Measurements from ENCODE around the gene ITIH2. TPM values are rescaled to one million over a fixed set of nuclear protein-coding genes. Genes with fewer than 3 reads are reported as not detected.

The ITIH2 gene
- total and polyA plus RNA-seq, 9 of the 15 experiments (the other 6 are each of a cell fraction or from before 2014, with no cell fraction given), result 0.66 TPM; not detected in 8

DNA sequence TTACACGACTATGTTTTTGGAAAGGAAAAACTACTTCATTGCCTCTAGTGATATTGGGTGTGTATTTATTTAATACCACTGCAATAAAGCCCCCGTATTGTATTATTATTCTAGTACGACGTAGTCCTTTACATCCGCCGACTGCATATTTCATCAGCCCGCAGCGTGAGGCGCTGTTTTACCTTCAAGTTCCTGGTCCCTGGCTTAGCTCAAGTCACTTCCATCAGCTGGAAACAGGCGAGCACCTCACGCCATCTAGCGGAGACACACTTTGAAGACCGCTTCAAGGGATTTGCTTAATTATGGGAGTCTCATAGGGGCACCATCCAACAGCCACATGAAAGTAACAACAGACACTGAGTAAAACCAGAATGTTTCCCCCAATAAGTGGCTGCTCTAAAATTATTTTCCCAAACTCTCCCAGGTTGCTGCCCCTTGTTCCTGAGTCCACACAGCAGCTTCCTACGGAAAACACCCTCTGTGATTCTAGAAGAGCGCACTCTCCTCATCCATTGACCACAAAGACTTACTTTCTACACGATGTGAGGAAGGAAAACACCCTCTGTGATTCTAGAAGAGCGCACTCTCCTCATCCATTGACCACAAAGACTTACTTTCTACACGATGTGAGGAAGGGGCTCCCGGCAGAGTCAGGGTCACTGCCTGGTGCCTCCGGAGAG is 15.7 kb upstream of the ITIH2 start (continued):
- TF ChIP-seq, protein P1, sequence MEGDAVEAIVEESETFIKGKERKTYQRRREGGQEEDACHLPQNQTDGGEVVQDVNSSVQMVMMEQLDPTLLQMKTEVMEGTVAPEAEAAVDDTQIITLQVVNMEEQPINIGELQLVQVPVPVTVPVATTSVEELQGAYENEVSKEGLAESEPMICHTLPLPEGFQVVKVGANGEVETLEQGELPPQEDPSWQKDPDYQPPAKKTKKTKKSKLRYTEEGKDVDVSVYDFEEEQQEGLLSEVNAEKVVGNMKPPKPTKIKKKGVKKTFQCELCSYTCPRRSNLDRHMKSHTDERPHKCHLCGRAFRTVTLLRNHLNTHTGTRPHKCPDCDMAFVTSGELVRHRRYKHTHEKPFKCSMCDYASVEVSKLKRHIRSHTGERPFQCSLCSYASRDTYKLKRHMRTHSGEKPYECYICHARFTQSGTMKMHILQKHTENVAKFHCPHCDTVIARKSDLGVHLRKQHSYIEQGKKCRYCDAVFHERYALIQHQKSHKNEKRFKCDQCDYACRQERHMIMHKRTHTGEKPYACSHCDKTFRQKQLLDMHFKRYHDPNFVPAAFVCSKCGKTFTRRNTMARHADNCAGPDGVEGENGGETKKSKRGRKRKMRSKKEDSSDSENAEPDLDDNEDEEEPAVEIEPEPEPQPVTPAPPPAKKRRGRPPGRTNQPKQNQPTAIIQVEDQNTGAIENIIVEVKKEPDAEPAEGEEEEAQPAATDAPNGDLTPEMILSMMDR (IDR thresholded peaks at IDR 0.05 in 2 of 3, conservative IDR thresholded peaks at IDR 0.05 in 1 of 3; ENCODE audit: insufficient read depth in 2 of 3, low read depth in 1 of 3, low read length in 3 of 3), result peak; percentile 96 to 99 (median 99)
- TF ChIP-seq JUND (IDR thresholded peaks at IDR 0.05; ENCODE audit: borderline replicate concordance, low read depth, low read length) (peak; percentile 32; the same call in 1 of the 2 replicates), JUND (tag; IDR thresholded peaks at IDR 0.05; ENCODE audit: borderline replicate concordance, low read depth, low read length) (no peak), CTBP1 (IDR thresholded peaks at IDR 0.05; ENCODE audit: borderline replicate concordance) (peak; percentile 60), PHF8 (IDR thresholded peaks at IDR 0.05; ENCODE audit: borderline replicate concordance, low read length) (no peak), ZNF175 (CRISPR knock-in tag; IDR thresholded peaks at IDR 0.05; ENCODE audit: low read depth) (no peak), CREM (IDR thresholded peaks at IDR 0.05; ENCODE audit: low read depth) (peak; percentile 45), ZFP36 (IDR thresholded peaks at IDR 0.05; ENCODE audit: low read depth, low read length, partially characterized antibody) (peak; percentile 5), C11orf30 (IDR thresholded peaks at IDR 0.05; ENCODE audit: low read depth) (no peak), RFX5 (IDR thresholded peaks at IDR 0.05; ENCODE audit: low read depth, low read length) (no peak), ELF1 (tag; IDR thresholded peaks at IDR 0.05) (peak; percentile 55), RBFOX2 (IDR thresholded peaks at IDR 0.05; ENCODE audit: low read depth, low read length) (no peak), ADNP (tag; IDR thresholded peaks at IDR 0.05) (no peak), ETV1 (tag; conservative IDR thresholded peaks at IDR 0.05; ENCODE audit: low read depth) (peak; percentile 55), HMGN3 (IDR thresholded peaks at IDR 0.05; ENCODE audit: borderline replicate concordance, extremely low read depth, insufficient read length, low read depth, low read length) (no peak), TBL1XR1 (IDR thresholded peaks at IDR 0.05; ENCODE audit: low read length in 2 of 2) (no peak)
- TF ChIP-seq, protein P2, sequence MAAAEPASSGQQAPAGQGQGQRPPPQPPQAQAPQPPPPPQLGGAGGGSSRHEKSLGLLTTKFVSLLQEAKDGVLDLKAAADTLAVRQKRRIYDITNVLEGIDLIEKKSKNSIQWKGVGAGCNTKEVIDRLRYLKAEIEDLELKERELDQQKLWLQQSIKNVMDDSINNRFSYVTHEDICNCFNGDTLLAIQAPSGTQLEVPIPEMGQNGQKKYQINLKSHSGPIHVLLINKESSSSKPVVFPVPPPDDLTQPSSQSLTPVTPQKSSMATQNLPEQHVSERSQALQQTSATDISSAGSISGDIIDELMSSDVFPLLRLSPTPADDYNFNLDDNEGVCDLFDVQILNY (CRISPR knock-in tag; IDR thresholded peaks at IDR 0.05), result no peak
- TF ChIP-seq, protein P3, sequence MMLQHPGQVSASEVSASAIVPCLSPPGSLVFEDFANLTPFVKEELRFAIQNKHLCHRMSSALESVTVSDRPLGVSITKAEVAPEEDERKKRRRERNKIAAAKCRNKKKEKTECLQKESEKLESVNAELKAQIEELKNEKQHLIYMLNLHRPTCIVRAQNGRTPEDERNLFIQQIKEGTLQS (IDR thresholded peaks at IDR 0.05), result peak; percentile 53; the same call in 1 of the 2 replicates
- TF ChIP-seq, protein P3 (CRISPR knock-in tag; conservative IDR thresholded peaks at IDR 0.05), result no peak
- TF ChIP-seq, protein P4, sequence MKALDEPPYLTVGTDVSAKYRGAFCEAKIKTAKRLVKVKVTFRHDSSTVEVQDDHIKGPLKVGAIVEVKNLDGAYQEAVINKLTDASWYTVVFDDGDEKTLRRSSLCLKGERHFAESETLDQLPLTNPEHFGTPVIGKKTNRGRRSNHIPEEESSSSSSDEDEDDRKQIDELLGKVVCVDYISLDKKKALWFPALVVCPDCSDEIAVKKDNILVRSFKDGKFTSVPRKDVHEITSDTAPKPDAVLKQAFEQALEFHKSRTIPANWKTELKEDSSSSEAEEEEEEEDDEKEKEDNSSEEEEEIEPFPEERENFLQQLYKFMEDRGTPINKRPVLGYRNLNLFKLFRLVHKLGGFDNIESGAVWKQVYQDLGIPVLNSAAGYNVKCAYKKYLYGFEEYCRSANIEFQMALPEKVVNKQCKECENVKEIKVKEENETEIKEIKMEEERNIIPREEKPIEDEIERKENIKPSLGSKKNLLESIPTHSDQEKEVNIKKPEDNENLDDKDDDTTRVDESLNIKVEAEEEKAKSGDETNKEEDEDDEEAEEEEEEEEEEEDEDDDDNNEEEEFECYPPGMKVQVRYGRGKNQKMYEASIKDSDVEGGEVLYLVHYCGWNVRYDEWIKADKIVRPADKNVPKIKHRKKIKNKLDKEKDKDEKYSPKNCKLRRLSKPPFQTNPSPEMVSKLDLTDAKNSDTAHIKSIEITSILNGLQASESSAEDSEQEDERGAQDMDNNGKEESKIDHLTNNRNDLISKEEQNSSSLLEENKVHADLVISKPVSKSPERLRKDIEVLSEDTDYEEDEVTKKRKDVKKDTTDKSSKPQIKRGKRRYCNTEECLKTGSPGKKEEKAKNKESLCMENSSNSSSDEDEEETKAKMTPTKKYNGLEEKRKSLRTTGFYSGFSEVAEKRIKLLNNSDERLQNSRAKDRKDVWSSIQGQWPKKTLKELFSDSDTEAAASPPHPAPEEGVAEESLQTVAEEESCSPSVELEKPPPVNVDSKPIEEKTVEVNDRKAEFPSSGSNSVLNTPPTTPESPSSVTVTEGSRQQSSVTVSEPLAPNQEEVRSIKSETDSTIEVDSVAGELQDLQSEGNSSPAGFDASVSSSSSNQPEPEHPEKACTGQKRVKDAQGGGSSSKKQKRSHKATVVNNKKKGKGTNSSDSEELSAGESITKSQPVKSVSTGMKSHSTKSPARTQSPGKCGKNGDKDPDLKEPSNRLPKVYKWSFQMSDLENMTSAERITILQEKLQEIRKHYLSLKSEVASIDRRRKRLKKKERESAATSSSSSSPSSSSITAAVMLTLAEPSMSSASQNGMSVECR (CRISPR knock-in tag; IDR thresholded peaks at IDR 0.05), result no peak

Measured in K562 (cell line).